IMR-90 (cell line): ENCODE data around the gene RRP1B. TPM values are rescaled to one million over a fixed set of nuclear protein-coding genes. Genes with fewer than 3 reads are reported as not detected.

Experiments
- ATAC-seq: fragments of 200-7000 bp; cut with Tn5 transposase; 2 replicates; pipeline ENCODE4 v1.9.1; 2020; ENCODE audit warnings: low read depth, mild to moderate bottlenecking, moderate library complexity
- BruUV-seq: library from RNA; stranded (reverse); fragments of 400-500 nt; replicated peaks from 2 replicates; lab custom pipeline; 2021; lab: Mats Ljungman, UMichigan
- CTCF ChIA-PET: fragments of 300-600 bp; formaldehyde crosslinking; extraction: SDS; loops from one replicate; lab custom pipeline; 2021; ENCODE audit warnings: antibody characterized with exemption; lab: Yijun Ruan, JAX
- POLR2A ChIA-PET: fragments of 300-600 bp; sonication (Branson Sonifier 250); formaldehyde crosslinking; loops from one replicate; lab custom pipeline; 2022; ENCODE audit warnings: antibody characterized with exemption; ENCODE audit not compliant: unreplicated experiment; lab: Charles Lee
- DNase-seq: peaks from one replicate; pipeline ENCODE4 v3.0.0; 2013
- H2AFZ ChIP-seq: replicated peaks from 2 replicates; pipeline ENCODE3; 2013; ENCODE audit warnings: low read length, mild to moderate bottlenecking; ENCODE audit not compliant: poor library complexity
- H2AK5ac ChIP-seq: 2 replicates; pipeline ENCODE4 v1.6.1; 2013; ENCODE audit warnings: low read depth, low read length, inconsistent platforms
- H2AK9ac ChIP-seq: replicated peaks from 2 replicates; pipeline ENCODE3; 2013; ENCODE audit warnings: mild to moderate bottlenecking, low read depth, low read length, moderate library complexity; ENCODE audit not compliant: poor library complexity
- H2BK120ac ChIP-seq: 2 replicates; pipeline ENCODE4 v1.6.1; 2013; ENCODE audit warnings: low read depth, low read length, inconsistent platforms
- H2BK15ac ChIP-seq: 3 replicates; pipeline ENCODE4 v1.6.1; 2013; ENCODE audit warnings: low read depth, low read length, inconsistent platforms
- H2BK20ac ChIP-seq: 2 replicates; pipeline ENCODE4 v1.6.1; 2013; ENCODE audit warnings: low read depth, mild to moderate bottlenecking, inconsistent platforms, low read length, moderate library complexity
- H2BK5ac ChIP-seq: 2 replicates; pipeline ENCODE4 v1.6.1; 2013; ENCODE audit warnings: mild to moderate bottlenecking, low read depth, low read length, inconsistent platforms; ENCODE audit not compliant: poor library complexity, severe bottlenecking
- H3K14ac ChIP-seq: replicated peaks from 2 replicates; pipeline ENCODE4 v1.6.1; 2013; ENCODE audit warnings: low read depth, low read length, inconsistent platforms
- H3K18ac ChIP-seq: 2 replicates; pipeline ENCODE4 v1.6.1; 2013; ENCODE audit warnings: low read depth, low read length, control low read depth
- H3K23ac ChIP-seq: 2 replicates; pipeline ENCODE4 v1.6.1; 2013; ENCODE audit warnings: low read depth, low read length, inconsistent platforms
- H3K27ac ChIP-seq: 2 replicates; pipeline ENCODE4 v1.5.1; 2013; ENCODE audit warnings: mild to moderate bottlenecking, control low read depth, low read length; ENCODE audit not compliant: insufficient read depth
- H3K27me3 ChIP-seq: 2 replicates; pipeline ENCODE4 v1.6.1; 2013; ENCODE audit warnings: low read length; ENCODE audit not compliant: control insufficient read depth, insufficient read depth
- H3K36me3 ChIP-seq: 2 replicates; pipeline ENCODE4 v1.6.1; 2013; ENCODE audit warnings: low read length, mixed read lengths; ENCODE audit not compliant: control insufficient read depth, insufficient read depth
- H3K4ac ChIP-seq: 2 replicates; pipeline ENCODE4 v1.6.1; 2013; ENCODE audit warnings: low read depth, low read length, inconsistent platforms
- H3K4me1 ChIP-seq: 2 replicates; pipeline ENCODE4 v1.6.1; 2013; ENCODE audit warnings: low read length, mixed read lengths; ENCODE audit not compliant: control insufficient read depth, insufficient read depth
- H3K4me2 ChIP-seq: 2 replicates; pipeline ENCODE4 v1.6.1; 2013; ENCODE audit warnings: low read depth, mild to moderate bottlenecking, control low read depth, low read length, moderate library complexity
- H3K4me3 ChIP-seq: 2 replicates; pipeline ENCODE4 v1.5.1; 2013; ENCODE audit warnings: low read depth, mild to moderate bottlenecking, control low read depth, low read length, moderate library complexity; ENCODE audit not compliant: insufficient read depth
- H3K56ac ChIP-seq: 2 replicates; pipeline ENCODE4 v1.6.1; 2013; ENCODE audit warnings: low read length, inconsistent platforms; ENCODE audit not compliant: insufficient read depth; ENCODE audit errors: extremely low read depth
- H3K79me1 ChIP-seq, 2 experiments: 2 replicates each; pipeline ENCODE4 v1.6.1; 2013; ENCODE audit warnings: low read length in 2 of 2, inconsistent platforms in 1 of 2, low read depth in 1 of 2
- H3K9ac ChIP-seq: 2 replicates; pipeline ENCODE4 v1.6.1; 2013; ENCODE audit warnings: low read depth, low read length, control low read depth
- H3K9me1 ChIP-seq: 2 replicates; pipeline ENCODE4 v1.6.1; 2013; ENCODE audit warnings: low read length, inconsistent platforms; ENCODE audit not compliant: insufficient read depth
- H3K9me3 ChIP-seq: 2 replicates; pipeline ENCODE4 v1.6.1; 2013; ENCODE audit warnings: low read length; ENCODE audit not compliant: control insufficient read depth, insufficient read depth
- H4K20me1 ChIP-seq: 2 replicates; pipeline ENCODE4 v1.6.1; 2013; ENCODE audit warnings: low read length, inconsistent platforms; ENCODE audit not compliant: insufficient read depth
- H4K5ac ChIP-seq: 2 replicates; pipeline ENCODE4 v1.6.1; 2013; ENCODE audit warnings: mild to moderate bottlenecking, low read depth, low read length, control low read depth
- H4K8ac ChIP-seq, 2 experiments: 2 replicates each; pipeline ENCODE4 v1.6.1; 2013; ENCODE audit warnings: low read depth in 2 of 2, low read length in 2 of 2, control low read depth in 1 of 2, inconsistent platforms in 1 of 2
- H4K91ac ChIP-seq: 2 replicates; pipeline ENCODE4 v1.6.1; 2013; ENCODE audit warnings: low read depth, low read length, inconsistent platforms; ENCODE audit not compliant: insufficient read depth
- BHLHE40 ChIP-seq: fragments of 150-350 bp; IDR thresholded peaks from 2 replicates; pipeline ENCODE4 v1.6.1; 2016; ENCODE audit warnings: mild to moderate bottlenecking, low read depth, low read length
- CEBPB ChIP-seq: IDR thresholded peaks from 2 replicates; pipeline ENCODE4 v1.6.1; 2012; ENCODE audit warnings: low read depth, low read length, improper control_type of control experiment
- RFX5 ChIP-seq: IDR thresholded peaks from 2 replicates; pipeline ENCODE4 v1.8.0; 2012; ENCODE audit warnings: low read depth, mild to moderate bottlenecking, low read length, moderate library complexity
- whole genome bisulfite sequencing, 2 experiments: methylation state at CpG; one replicate each; pipeline versions ENCODE4 v1.1.5 to v1.1.7; 2013; ENCODE audit warnings: missing lambda C conversion rate in 2 of 2; ENCODE audit not compliant: insufficient read length in 1 of 2; ENCODE audit errors: extremely low coverage in 2 of 2; 5-methylcytosine and 5-hydroxymethylcytosine counted together
- dilution Hi-C: fragments of 300-500 bp; cut with HindIII; formaldehyde crosslinking; loops from one replicate; pipeline ENCODE4 v1.14.3; 2018; ENCODE audit warnings: low sequenced_read_pairs; ENCODE audit not compliant: unreplicated experiment
- in situ Hi-C: fragments of 300-500 bp; cut with MboI; formaldehyde crosslinking; loops from 3 replicates; pipeline ENCODE4 v1.14.3; 2019; ENCODE audit warnings: low sequenced_read_pairs, inconsistent platforms, mixed read lengths
- intact Hi-C: fragments of 100-400 bp; cut with micrococcal nuclease; formaldehyde crosslinking; loops from 2 replicates; pipeline ENCODE4 v1.10.0; 2022
- polyA plus RNA-seq, 3 experiments: library from polyadenylated mRNA; depleted of rRNA; stranded (reverse); fragments of >200 nt; gene quantifications; 2 replicates each; pipeline ENCODE4 v1.2.3, GENCODE V29; 2012; ENCODE audit warnings: low replicate concordance in 1 of 3
- total RNA-seq: library from RNA; depleted of rRNA; stranded (reverse); fragments of >200 nt; gene quantifications from 2 replicates; pipeline ENCODE4 v1.2.3, GENCODE V29; 2012

Gene RRP1B
- total and polyA plus RNA-seq, 2 of the 4 experiments (the other 2 are of a cell fraction): 11.1 to 16.1 TPM

- H3K23ac ChIP-seq: no peak overlapping the region
- H3K56ac ChIP-seq: no peak overlapping the region
- no peak overlapping the region for H2AK5ac ChIP-seq
- dilution Hi-C loops: no loop called here
- no peak overlapping the region for H3K18ac ChIP-seq
- H2AK9ac ChIP-seq: no peak overlapping the region
- DNase-seq (no peak), ATAC-seq (no peak)
- H4K8ac ChIP-seq: no peak overlapping the region
- POLR2A ChIA-PET: no interaction called here
- H3K36me3 ChIP-seq: peaks cover 38% of the 10 kb centered on the region
- H3K9ac ChIP-seq: no peak overlapping the region
- TF ChIP-seq RFX5 (no peak), BHLHE40 (no peak), CEBPB (no peak)
- CTCF ChIA-PET: no interaction called here
- no peak overlapping the region for H3K14ac ChIP-seq
- no peak overlapping the region for H2BK20ac ChIP-seq
- no peak overlapping the region for H4K91ac ChIP-seq
- H2BK15ac ChIP-seq: no peak overlapping the region
- H3K9me3 ChIP-seq: no peaks in the 10 kb centered on the region
- H3K9me1 ChIP-seq: peaks cover 3% of the 10 kb centered on the region; the same call in 1 of the 2 replicates
- H4K5ac ChIP-seq: no peak overlapping the region
- no peak overlapping the region for H2AFZ ChIP-seq
- H2BK5ac ChIP-seq: no peak overlapping the region
- in situ Hi-C loops: no loop called here
- peaks cover 4 to 15% of the 10 kb centered on the region in 2 experiments; a peak in 3 of 4 replicates for H3K79me1 ChIP-seq
- WGBS, 2 experiments: 92% methylated on average over 2 of the region's 6 CpGs; no CpG with 5 or more reads in 1 of the 2 experiments
- no peaks in the 10 kb centered on the region for H4K20me1 ChIP-seq
- no peak overlapping the region for H2BK120ac ChIP-seq
- no peaks in the 10 kb centered on the region for H3K27me3 ChIP-seq
- BruUV-seq: no TSS peak
- H3K4me2 ChIP-seq: no peak overlapping the region
- no peak overlapping the region for H3K27ac ChIP-seq
- no peak overlapping the region for H3K4me3 ChIP-seq
- intact Hi-C loops: no loop called here
- no peaks in the 10 kb centered on the region for H3K4me1 ChIP-seq
- no peak overlapping the region for H3K4ac ChIP-seq
Observed at GRCh38 chr21:43681650-43682049, 22.3 kb downstream of the RRP1B start.
